Prostate gland (tissue), 2 donors: ENCODE data around the gene HNRNPM. TPM values are rescaled to one million over a fixed set of nuclear protein-coding genes. Genes with fewer than 3 reads are reported as not detected.

Source experiments
- DNase-seq: peaks from one replicate; pipeline ENCODE4 v3.0.0-alpha.2; 2019; ENCODE audit warnings: low spot score
- H3K27ac ChIP-seq, 2 donors: fragments of 200-600 bp; sonication (generic); 2 replicates each; pipeline ENCODE4 v1.5.1; 2017 to 2019
- H3K27me3 ChIP-seq: fragments of 200-600 bp; sonication (generic); replicated peaks from 2 replicates; pipeline ENCODE4 v1.5.1; 2019; ENCODE audit not compliant: insufficient read depth
- H3K36me3 ChIP-seq, 2 donors: fragments of 200-600 bp; sonication (generic); 1 replicate in 1 of 2; 2 replicates in 1 of 2; pipeline versions ENCODE4 v1.5.1 to v1.8.1; 2017 to 2019
- H3K4me1 ChIP-seq: fragments of 200-600 bp; sonication (generic); replicated peaks from 2 replicates; pipeline ENCODE4 v1.5.1; 2019
- H3K4me3 ChIP-seq, 2 donors: fragments of 200-600 bp; sonication (generic); 2 replicates each; pipeline ENCODE4 v1.5.1; 2017 to 2019
- H3K9me3 ChIP-seq: fragments of 200-600 bp; sonication (generic); 2 replicates; pipeline ENCODE4 v1.5.1; 2017
- CTCF ChIP-seq, 4 experiments: fragments of 200-600 bp in 2 of 4; fragments of 450-650 bp in 2 of 4; sonication (generic) in 2 of 4; IDR thresholded peaks; 1 replicate in 3 of 4; 2 replicates in 1 of 4; pipeline ENCODE4 v1.5.1; 2016 to 2019; ENCODE audit warnings: antibody characterized with exemption in 4 of 4, mild to moderate bottlenecking in 2 of 4, moderate library complexity in 2 of 4
- POLR2A ChIP-seq: fragments of 450-650 bp; IDR thresholded peaks from one replicate; pipeline ENCODE4 v1.6.1; 2016; ENCODE audit warnings: antibody characterized with exemption, mild to moderate bottlenecking
- POLR2AphosphoS5 ChIP-seq: sonication (generic); formaldehyde crosslinking; IDR thresholded peaks from one replicate; pipeline ENCODE4 v1.6.1; 2017; ENCODE audit warnings: antibody characterized with exemption
- WGBS: methylation state at CpG from one replicate; pipeline ENCODE4 v1.1.5; 2018; 5-methylcytosine and 5-hydroxymethylcytosine counted together
- intact Hi-C: fragments of 100-400 bp; cut with DNase I; formaldehyde crosslinking; loops from one replicate; pipeline ENCODE4 v1.14.2; 2022
- total RNA-seq, 2 donors: library from RNA; depleted of rRNA; stranded (reverse); fragments of >200 nt; gene quantifications; one replicate each; pipeline ENCODE4 v1.1.0, GENCODE V29; 2016

Gene HNRNPM
- total RNA-seq, 2 donors from 2014 or later, result 111 to 147 TPM

GRCh38 chr19:8426283-8426682, 18.5 kb upstream of the HNRNPM start:
- no peak for TF ChIP-seq CTCF (IDR thresholded peaks at IDR 0.05)
- no peak for TF ChIP-seq POLR2A
- TF ChIP-seq POLR2AphosphoS5, result no peak
- no peaks in the 10 kb centered on the region for H3K4me1 ChIP-seq
- H3K4me3 ChIP-seq, result no peak overlapping the region
- no peaks in the 10 kb centered on the region for H3K36me3 ChIP-seq
- no peaks in the 10 kb centered on the region for H3K9me3 ChIP-seq
- H3K27ac ChIP-seq, result no peak overlapping the region
- DNase-seq, result no peak
- H3K27me3 ChIP-seq, result no peaks in the 10 kb centered on the region
- intact Hi-C loops, result no loop called here
- WGBS, result 94% methylated on average over 7 of the region's 7 CpGs

GRCh38 chr19:8429044-8429443, 15.7 kb upstream of the HNRNPM start:
- intact Hi-C loops, result no loop called here
- no peak overlapping the region for H3K27ac ChIP-seq
- no peaks in the 10 kb centered on the region for H3K36me3 ChIP-seq
- no peaks in the 10 kb centered on the region for H3K27me3 ChIP-seq
- TF ChIP-seq CTCF (IDR thresholded peaks at IDR 0.05), result no peak
- TF ChIP-seq POLR2AphosphoS5, result no peak
- TF ChIP-seq POLR2A, result no peak
- H3K4me1 ChIP-seq, result no peaks in the 10 kb centered on the region
- 88% methylated on average over 6 of the region's 6 CpGs for WGBS
- no peak for DNase-seq
- H3K9me3 ChIP-seq, result no peaks in the 10 kb centered on the region
- H3K4me3 ChIP-seq, result no peak overlapping the region

GRCh38 chr19:8429826-8430225, 14.9 kb upstream of the HNRNPM start:
- intact Hi-C loops, result no loop called here
- Histone ChIP-seq H3K9me3 (no peaks in the 10 kb centered on the region), H3K27me3 (no peaks in the 10 kb centered on the region), H3K27ac (no peak overlapping the region), H3K4me1 (no peaks in the 10 kb centered on the region), H3K4me3 (no peak overlapping the region), H3K36me3 (no peaks in the 10 kb centered on the region)
- TF ChIP-seq POLR2A, result no peak
- no peak for DNase-seq
- WGBS, result 95% methylated on average over 6 of the region's 6 CpGs

- no peak for DNase-seq
- no peak for TF ChIP-seq POLR2AphosphoS5
- TF ChIP-seq POLR2A, result no peak
- TF ChIP-seq CTCF (IDR thresholded peaks at IDR 0.05), result no peak
- Histone ChIP-seq H3K4me1 (no peaks in the 10 kb centered on the region), H3K27me3 (no peaks in the 10 kb centered on the region), H3K27ac (no peak overlapping the region), H3K9me3 (no peaks in the 10 kb centered on the region), H3K4me3 (no peak overlapping the region), H3K36me3 (no peaks in the 10 kb centered on the region)
- 92% methylated on average over 20 of the region's 20 CpGs for WGBS
- intact Hi-C loops, result no loop called here
Measured at GRCh38 chr19:8430650-8431049, 14.1 kb upstream of the HNRNPM start.

GRCh38 chr19:8438236-8438635, 6.5 kb upstream of the HNRNPM start:
- intact Hi-C loops, result no loop called here
- no peaks in the 10 kb centered on the region for H3K27me3 ChIP-seq
- DNase-seq, result no peak
- no peak overlapping the region for H3K27ac ChIP-seq
- H3K4me1 ChIP-seq, result no peaks in the 10 kb centered on the region
- TF ChIP-seq POLR2A (no peak), POLR2AphosphoS5 (no peak), CTCF (IDR thresholded peaks at IDR 0.05) (no peak)
- no peaks in the 10 kb centered on the region for H3K9me3 ChIP-seq
- no peaks in the 10 kb centered on the region for H3K36me3 ChIP-seq
- WGBS, result 96% methylated on average over 12 of the region's 12 CpGs
- H3K4me3 ChIP-seq, result no peak overlapping the region
